IPS-11a (cell line): ENCODE results near the gene BRAF.
"Not testable (repeated sequence)": the region's sequence is repeated elsewhere in the genome, so short reads cannot be mapped to it uniquely, and the experiment has no call there.

Source experiments
- H3K4me3 ChIP-seq: one replicate; pipeline ENCODE4 v1.5.1; 2013; ENCODE audit warnings: low read depth, low read length, control low read depth

BRAF gene

GRCh38 chr7:140920745-140921144 is 4.0 kb downstream of the BRAF start:
- no peak overlapping the region for H3K4me3 ChIP-seq

GRCh38 chr7:140918236-140918635 is 6.5 kb downstream of the BRAF start:
- H3K4me3 ChIP-seq, result no peak overlapping the region

GRCh38 chr7:140917258-140917657 is 7.5 kb downstream of the BRAF start:
- no peak overlapping the region for H3K4me3 ChIP-seq

GRCh38 chr7:140915935-140916555 is 8.7 kb downstream of the BRAF start:
- H3K4me3 ChIP-seq, result no peak overlapping the region

GRCh38 chr7:140914083-140914482 is 10.6 kb downstream of the BRAF start:
- H3K4me3 ChIP-seq, result no peak overlapping the region

- H3K4me3 ChIP-seq, result not testable (repeated sequence)
Observed at GRCh38 chr7:140913596-140913928, 11.2 kb downstream of the BRAF start.

GRCh38 chr7:140911746-140912145 is 13.0 kb downstream of the BRAF start:
- no peak overlapping the region for H3K4me3 ChIP-seq

- H3K4me3 ChIP-seq, result no peak overlapping the region
Observed at GRCh38 chr7:140909476-140910161, 15.1 kb downstream of the BRAF start.

GRCh38 chr7:140908361-140908760 is 16.4 kb downstream of the BRAF start:
- no peak overlapping the region for H3K4me3 ChIP-seq

GRCh38 chr7:140903741-140904480 is 20.8 kb downstream of the BRAF start:
- no peak overlapping the region for H3K4me3 ChIP-seq

GRCh38 chr7:140902303-140902953 is 22.3 kb downstream of the BRAF start:
- no peak overlapping the region for H3K4me3 ChIP-seq

- H3K4me3 ChIP-seq, result no peak overlapping the region
Observed at GRCh38 chr7:140901941-140902302, 22.8 kb downstream of the BRAF start.

GRCh38 chr7:140899883-140900282 is 24.8 kb downstream of the BRAF start:
- no peak overlapping the region for H3K4me3 ChIP-seq

- no peak overlapping the region for H3K4me3 ChIP-seq
Observed at GRCh38 chr7:140898786-140899536, 25.8 kb downstream of the BRAF start.

GRCh38 chr7:140896996-140897395 is 27.7 kb downstream of the BRAF start:
- no peak overlapping the region for H3K4me3 ChIP-seq

- no peak overlapping the region for H3K4me3 ChIP-seq
Observed at GRCh38 chr7:140889645-140890044, 35.1 kb downstream of the BRAF start.

GRCh38 chr7:140889150-140889549 is 35.6 kb downstream of the BRAF start:
- H3K4me3 ChIP-seq, result no peak overlapping the region

GRCh38 chr7:140888087-140888486 is 36.6 kb downstream of the BRAF start:
- H3K4me3 ChIP-seq, result no peak overlapping the region

GRCh38 chr7:140885735-140886334 is 38.9 kb downstream of the BRAF start:
- H3K4me3 ChIP-seq, result no peak overlapping the region

GRCh38 chr7:140883378-140883777 is 41.4 kb downstream of the BRAF start:
- H3K4me3 ChIP-seq, result no peak overlapping the region

- H3K4me3 ChIP-seq, result not testable (repeated sequence)
Observed at GRCh38 chr7:140882834-140883233, 41.9 kb downstream of the BRAF start.
